ENCODE results near the gene ATP8B4.

Gene ATP8B4

DNA sequence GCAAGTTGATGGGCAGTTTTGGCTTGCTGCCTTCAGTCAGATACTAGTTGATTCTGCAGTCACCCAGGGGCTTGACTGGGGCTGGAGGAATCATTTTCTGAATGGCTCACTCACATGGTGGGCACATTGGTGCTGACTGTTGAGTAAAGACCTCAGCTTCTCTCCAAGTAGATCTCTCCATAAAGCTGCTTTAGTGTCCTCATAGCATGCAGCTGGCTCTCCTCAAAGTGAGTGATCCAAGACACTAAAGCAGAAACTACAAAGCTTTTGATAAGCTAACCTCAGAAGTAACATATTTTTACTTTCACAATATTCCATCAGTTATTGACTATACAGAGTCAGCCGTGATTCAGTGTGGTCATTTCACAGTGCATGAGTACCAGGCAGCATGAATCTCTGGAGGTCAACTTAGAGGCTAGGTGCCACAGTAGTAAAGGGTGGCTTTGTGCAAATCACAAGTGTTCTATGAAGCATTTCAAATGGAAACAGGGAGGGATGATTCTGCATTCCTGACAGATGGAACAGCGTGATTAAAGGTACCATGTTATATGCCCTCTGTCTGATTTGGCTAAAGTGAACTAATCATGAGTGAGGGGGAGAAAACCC lies 24.3 kb upstream of the ATP8B4 start:
- no peak overlapping the region for H3K18ac ChIP-seq (ENCODE audit: low read length)
- no peak overlapping the region for H2AK5ac ChIP-seq (ENCODE audit: low read length)
- no peak overlapping the region for H4K91ac ChIP-seq (ENCODE audit: low read depth, low read length)
- DNase-seq, result no peak
- H3K9ac ChIP-seq (ENCODE audit: low read length), result peak overlapping the region; percentile 34
- H4K12ac ChIP-seq (ENCODE audit: low read depth, low read length), result no peak overlapping the region
- H3K4me3 ChIP-seq (ENCODE audit: low read depth, low read length), result no peak overlapping the region
- no peaks in the 10 kb centered on the region for H3K79me1 ChIP-seq (ENCODE audit: low read length)
- no peak overlapping the region for H3K4me2 ChIP-seq (ENCODE audit: low read length)
- WGBS (ENCODE audit: extremely low coverage, insufficient coverage, insufficient read length), result no CpG with 5 or more reads among the region's 2 CpGs
- H2BK120ac ChIP-seq (ENCODE audit: insufficient read depth, low read length, poor library complexity), result no peak overlapping the region
- H3K23ac ChIP-seq (ENCODE audit: low read length), result no peak overlapping the region
- H4K8ac ChIP-seq (ENCODE audit: low read depth, low read length), result no peak overlapping the region
- H2BK5ac ChIP-seq (ENCODE audit: low read depth, low read length, poor library complexity), result no peak overlapping the region
- H2AFZ ChIP-seq (ENCODE audit: insufficient read depth, low read length, poor library complexity), result no peak overlapping the region
- H2BK12ac ChIP-seq (ENCODE audit: low read length), result no peak overlapping the region
- no peak overlapping the region for H3K27ac ChIP-seq (ENCODE audit: low read depth, low read length)
- no peaks in the 10 kb centered on the region for H3K9me3 ChIP-seq (ENCODE audit: insufficient read depth, low read depth, low read length)
- H3K27me3 ChIP-seq (ENCODE audit: insufficient read depth, low read length), result no peaks in the 10 kb centered on the region
- no peaks in the 10 kb centered on the region for H3K36me3 ChIP-seq (ENCODE audit: control insufficient read depth in 1 of 2, insufficient read depth in 2 of 2, low read length in 2 of 2)
- no peak overlapping the region for H3K14ac ChIP-seq (ENCODE audit: low read length)
- H3K79me2 ChIP-seq (ENCODE audit: control insufficient read depth, insufficient read depth, low read length, poor library complexity), result no peaks in the 10 kb centered on the region
- H3K4ac ChIP-seq (ENCODE audit: low read depth, low read length), result no peak overlapping the region
- H3K4me1 ChIP-seq (ENCODE audit: control insufficient read depth in 1 of 2, insufficient read depth in 2 of 2, low read length in 2 of 2), result no peaks in the 10 kb centered on the region

GRCh38 chr15:50141856-50142255 lies 22.8 kb upstream of the ATP8B4 start:
- peaks cover 0 to 3% of the 10 kb centered on the region in 2 experiments for H3K4me1 ChIP-seq (ENCODE audit: control insufficient read depth in 1 of 2, insufficient read depth in 2 of 2, low read length in 2 of 2)
- no peaks in the 10 kb centered on the region for H3K27me3 ChIP-seq (ENCODE audit: insufficient read depth, low read length)
- WGBS (ENCODE audit: extremely low coverage, insufficient coverage, insufficient read length), result no CpG with 5 or more reads among the region's 5 CpGs

GRCh38 chr15:50140983-50141382 lies 21.9 kb upstream of the ATP8B4 start:
- Histone ChIP-seq H2BK5ac (ENCODE audit: low read depth, low read length, poor library complexity) (no peak overlapping the region), H3K36me3 (ENCODE audit: control insufficient read depth in 1 of 2, insufficient read depth in 2 of 2, low read length in 2 of 2) (no peaks in the 10 kb centered on the region), H3K27ac (ENCODE audit: low read depth, low read length) (no peak overlapping the region), H3K9ac (ENCODE audit: low read length) (no peak overlapping the region), H3K4ac (ENCODE audit: low read depth, low read length) (no peak overlapping the region), H3K18ac (ENCODE audit: low read length) (no peak overlapping the region), H2AFZ (ENCODE audit: insufficient read depth, low read length, poor library complexity) (no peak overlapping the region), H3K27me3 (ENCODE audit: insufficient read depth, low read length) (no peaks in the 10 kb centered on the region), H3K23ac (ENCODE audit: low read length) (no peak overlapping the region), H3K4me1 (ENCODE audit: control insufficient read depth in 1 of 2, insufficient read depth in 2 of 2, low read length in 2 of 2) (peaks cover 0 to 3% of the 10 kb centered on the region in 2 experiments), H4K8ac (ENCODE audit: low read depth, low read length) (no peak overlapping the region), H3K79me1 (ENCODE audit: low read length) (no peaks in the 10 kb centered on the region), H4K91ac (ENCODE audit: low read depth, low read length) (no peak overlapping the region), H3K4me2 (ENCODE audit: low read length) (no peak overlapping the region), H3K14ac (ENCODE audit: low read length) (no peak overlapping the region), H2AK5ac (ENCODE audit: low read length) (no peak overlapping the region), H3K9me3 (ENCODE audit: insufficient read depth, low read depth, low read length) (no peaks in the 10 kb centered on the region), H2BK120ac (ENCODE audit: insufficient read depth, low read length, poor library complexity) (no peak overlapping the region), H3K79me2 (ENCODE audit: control insufficient read depth, insufficient read depth, low read length, poor library complexity) (no peaks in the 10 kb centered on the region), H2BK12ac (ENCODE audit: low read length) (no peak overlapping the region), H4K12ac (ENCODE audit: low read depth, low read length) (no peak overlapping the region), H3K4me3 (ENCODE audit: low read depth, low read length) (no peak overlapping the region)
- no peak for DNase-seq
- no CpG with 5 or more reads among the region's 3 CpGs for WGBS (ENCODE audit: extremely low coverage, insufficient coverage, insufficient read length)

More at GRCh38 chr15:50141856-50142255, 22.8 kb upstream of the ATP8B4 start:
- H3K9me3 ChIP-seq (ENCODE audit: insufficient read depth, low read depth, low read length), result no peaks in the 10 kb centered on the region
- H2BK5ac ChIP-seq (ENCODE audit: low read depth, low read length, poor library complexity), result no peak overlapping the region
- H4K91ac ChIP-seq (ENCODE audit: low read depth, low read length), result no peak overlapping the region
- H3K79me2 ChIP-seq (ENCODE audit: control insufficient read depth, insufficient read depth, low read length, poor library complexity), result no peaks in the 10 kb centered on the region
- no peak overlapping the region for H2AFZ ChIP-seq (ENCODE audit: insufficient read depth, low read length, poor library complexity)
- H3K14ac ChIP-seq (ENCODE audit: low read length), result no peak overlapping the region
- H3K27ac ChIP-seq (ENCODE audit: low read depth, low read length), result no peak overlapping the region
- no peaks in the 10 kb centered on the region for H3K79me1 ChIP-seq (ENCODE audit: low read length)
- H3K23ac ChIP-seq (ENCODE audit: low read length), result no peak overlapping the region
- no peak overlapping the region for H3K9ac ChIP-seq (ENCODE audit: low read length)
- H3K18ac ChIP-seq (ENCODE audit: low read length), result no peak overlapping the region
- H2AK5ac ChIP-seq (ENCODE audit: low read length), result no peak overlapping the region
- no peaks in the 10 kb centered on the region for H3K36me3 ChIP-seq (ENCODE audit: control insufficient read depth in 1 of 2, insufficient read depth in 2 of 2, low read length in 2 of 2)
- H4K12ac ChIP-seq (ENCODE audit: low read depth, low read length), result no peak overlapping the region
- no peak overlapping the region for H2BK12ac ChIP-seq (ENCODE audit: low read length)
- no peak overlapping the region for H2BK120ac ChIP-seq (ENCODE audit: insufficient read depth, low read length, poor library complexity)
- DNase-seq, result no peak
- H3K4ac ChIP-seq (ENCODE audit: low read depth, low read length), result no peak overlapping the region
- H3K4me3 ChIP-seq (ENCODE audit: low read depth, low read length), result no peak overlapping the region
- no peak overlapping the region for H4K8ac ChIP-seq (ENCODE audit: low read depth, low read length)
- H3K4me2 ChIP-seq (ENCODE audit: low read length), result no peak overlapping the region

DNA sequence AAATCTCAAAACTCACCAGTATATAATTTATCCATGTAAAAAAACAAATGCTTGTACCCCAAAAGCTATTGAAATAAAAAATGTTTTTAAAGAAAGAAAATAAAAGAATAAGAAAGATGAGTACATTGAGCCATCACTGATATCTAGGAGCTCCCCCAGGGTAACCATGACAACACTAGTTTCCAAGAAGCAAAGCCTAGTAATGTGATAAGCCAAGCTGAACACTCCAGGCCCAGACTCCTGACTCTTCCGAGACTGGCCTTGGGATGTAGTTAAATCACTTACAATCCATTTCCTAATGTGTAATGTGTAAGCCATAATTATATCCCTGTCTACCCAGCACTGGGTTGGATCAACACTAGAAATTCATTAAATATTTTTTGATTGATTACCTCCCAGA lies 21.1 kb upstream of the ATP8B4 start:
- Histone ChIP-seq H3K4me1 (ENCODE audit: control insufficient read depth in 1 of 2, insufficient read depth in 2 of 2, low read length in 2 of 2) (peaks cover 0 to 3% of the 10 kb centered on the region in 2 experiments), H3K23ac (ENCODE audit: low read length) (no peak overlapping the region)
- WGBS (ENCODE audit: extremely low coverage, insufficient coverage, insufficient read length), result no CpG with 5 or more reads among the region's 1 CpG

More for the DNA sequence above, 21.1 kb upstream of the ATP8B4 start:
- H3K27me3 ChIP-seq (ENCODE audit: insufficient read depth, low read length), result no peaks in the 10 kb centered on the region
- no peak overlapping the region for H3K27ac ChIP-seq (ENCODE audit: low read depth, low read length)
- H3K14ac ChIP-seq (ENCODE audit: low read length), result no peak overlapping the region
- no peak overlapping the region for H3K18ac ChIP-seq (ENCODE audit: low read length)
- no peaks in the 10 kb centered on the region for H3K79me1 ChIP-seq (ENCODE audit: low read length)
- no peak overlapping the region for H4K8ac ChIP-seq (ENCODE audit: low read depth, low read length)
- H3K4ac ChIP-seq (ENCODE audit: low read depth, low read length), result no peak overlapping the region
- no peak overlapping the region for H2BK12ac ChIP-seq (ENCODE audit: low read length)
- no peak overlapping the region for H2BK5ac ChIP-seq (ENCODE audit: low read depth, low read length, poor library complexity)
- H3K79me2 ChIP-seq (ENCODE audit: control insufficient read depth, insufficient read depth, low read length, poor library complexity), result no peaks in the 10 kb centered on the region
- DNase-seq, result no peak
- no peak overlapping the region for H2AFZ ChIP-seq (ENCODE audit: insufficient read depth, low read length, poor library complexity)
- no peaks in the 10 kb centered on the region for H3K9me3 ChIP-seq (ENCODE audit: insufficient read depth, low read depth, low read length)
- H3K4me2 ChIP-seq (ENCODE audit: low read length), result no peak overlapping the region
- H2AK5ac ChIP-seq (ENCODE audit: low read length), result no peak overlapping the region
- no peak overlapping the region for H3K4me3 ChIP-seq (ENCODE audit: low read depth, low read length)
- no peak overlapping the region for H4K12ac ChIP-seq (ENCODE audit: low read depth, low read length)
- H3K9ac ChIP-seq (ENCODE audit: low read length), result no peak overlapping the region
- H2BK120ac ChIP-seq (ENCODE audit: insufficient read depth, low read length, poor library complexity), result no peak overlapping the region
- no peaks in the 10 kb centered on the region for H3K36me3 ChIP-seq (ENCODE audit: control insufficient read depth in 1 of 2, insufficient read depth in 2 of 2, low read length in 2 of 2)
- no peak overlapping the region for H4K91ac ChIP-seq (ENCODE audit: low read depth, low read length)
